Measurements from ENCODE around the gene MGAT4A. TPM values are rescaled to one million over a fixed set of nuclear protein-coding genes. Genes with fewer than 3 reads are reported as not detected.
A peak's percentile ranks its signal among the peaks of the same experiment; 100 is the strongest.

MGAT4A gene
- total and polyA plus RNA-seq, 2 donors (not counting 1 experiment from before 2014, with no cell fraction given) = 16.5 to 32.7 TPM

- Histone ChIP-seq H3K4me1 (ENCODE audit: control insufficient read depth in 2 of 2, insufficient read depth in 2 of 2, low read length in 2 of 2) (peaks cover 33 to 35% of the 10 kb centered on the region in 2 donors), H3K27ac (ENCODE audit: low read length in 2 of 2) (peak overlapping the region; percentile 86 to 97), H3K4me3 (ENCODE audit: control extremely low read depth in 1 of 5, extremely low read depth in 1 of 5, insufficient read depth in 1 of 5, low read depth in 2 of 5, low read length in 4 of 5) (peak overlapping the region; percentile 84 to 99 (median 97)), H3K4me2 (replicated peaks; ENCODE audit: low read depth, low read length, poor library complexity, severe bottlenecking) (peak overlapping the region; percentile 84), H3K36me3 (replicated peaks in 1 of 2; ENCODE audit: control extremely low read depth in 1 of 2, control insufficient read depth in 1 of 2, extremely low read depth in 1 of 2, insufficient read depth in 2 of 2, low read length in 1 of 2) (peaks cover 4 to 24% of the 10 kb centered on the region in 2 experiments), H3K79me2 (ENCODE audit: control insufficient read depth, insufficient read depth, low read length) (peaks cover 45% of the 10 kb centered on the region), H2AFZ (ENCODE audit: insufficient read depth, low read depth, low read length, poor library complexity, severe bottlenecking) (peak overlapping the region; percentile 94), H3K9ac (ENCODE audit: low read length) (peak overlapping the region; percentile 99), H3K27me3 (replicated peaks in 1 of 4; ENCODE audit: control extremely low read depth in 1 of 4, control insufficient read depth in 3 of 4, insufficient read depth in 4 of 4, low read length in 3 of 4) (no peaks in the 10 kb centered on the region), H3K9me3 (ENCODE audit: control extremely low read depth in 1 of 3, control insufficient read depth in 2 of 3, insufficient read depth in 1 of 3, low read length in 2 of 3) (no peaks in the 10 kb centered on the region), H4K20me1 (ENCODE audit: control insufficient read depth, insufficient read depth, low read length, poor library complexity, severe bottlenecking) (peaks cover 19% of the 10 kb centered on the region)
- CTCF ChIA-PET = no interaction called here
- ATAC-seq (ENCODE audit: low read depth) (no peak), DNase-seq (no peak)
- intact Hi-C loops (cut with micrococcal nuclease) = loop anchor here (1.0 to 10.0 kb wide), 7 partner anchors 51 to 1955 kb away; partner anchors contain the start of genes C2orf15, EIF5B, INPP4A and MGAT4A
- TF ChIP-seq CTCF (IDR thresholded peaks at IDR 0.05) (no peak), EZH2 (IDR thresholded peaks at IDR 0.05; ENCODE audit: borderline replicate concordance, insufficient read depth, low read depth, low read length, poor library complexity, severe bottlenecking) (no peak)
- Mint-ChIP-seq H3K9me3 (ENCODE audit: insufficient read depth) (no peaks in the 10 kb centered on the region), H3K27me3 (no peaks in the 10 kb centered on the region), H3K4me3 (peak overlapping the region; percentile 93), H3K4me1 (peaks cover 67% of the 10 kb centered on the region), H3K27ac (peak overlapping the region; percentile 94)
- POLR2A ChIA-PET = interaction anchor here (0.6 to 1.1 kb wide), 2 partner anchors 11 to 143 kb away, joined by 3 to 8 read pairs; no protein-coding TSS in a partner anchor
- 0% methylated on average over 4 of the region's 7 CpGs for WGBS (ENCODE audit: insufficient coverage)
Observed at GRCh38 chr2:98607741-98608115, 123.2 kb downstream of the MGAT4A start.

GRCh38 chr2:98607104-98607503, 123.8 kb downstream of the MGAT4A start:
- peak overlapping the region; percentile 99 for H3K9ac ChIP-seq (ENCODE audit: low read length)
- no peaks in the 10 kb centered on the region for H3K27me3 ChIP-seq (replicated peaks in 1 of 4; ENCODE audit: control extremely low read depth in 1 of 4, control insufficient read depth in 3 of 4, insufficient read depth in 4 of 4, low read length in 3 of 4)
- WGBS (ENCODE audit: insufficient coverage) = no CpG with 5 or more reads among the region's 6 CpGs
- H4K20me1 ChIP-seq (ENCODE audit: control insufficient read depth, insufficient read depth, low read length, poor library complexity, severe bottlenecking) = peaks cover 19% of the 10 kb centered on the region
- TF ChIP-seq EZH2 (IDR thresholded peaks at IDR 0.05; ENCODE audit: borderline replicate concordance, insufficient read depth, low read depth, low read length, poor library complexity, severe bottlenecking) (no peak), CTCF (IDR thresholded peaks at IDR 0.05) (no peak)
- H3K4me3 ChIP-seq (ENCODE audit: control extremely low read depth in 1 of 5, extremely low read depth in 1 of 5, insufficient read depth in 1 of 5, low read depth in 2 of 5, low read length in 4 of 5) = peak overlapping the region in 2 of 5 experiments; percentile 97 to 98
- H3K4me3 Mint-ChIP-seq = peak overlapping the region; percentile 93
- peak overlapping the region; percentile 94 for H3K27ac Mint-ChIP-seq
- POLR2A ChIA-PET = no interaction called here
- peak overlapping the region in 1 of 2 donors; percentile 97 for H3K27ac ChIP-seq (ENCODE audit: low read length in 2 of 2)
- H3K4me1 ChIP-seq (ENCODE audit: control insufficient read depth in 2 of 2, insufficient read depth in 2 of 2, low read length in 2 of 2) = peaks cover 33 to 35% of the 10 kb centered on the region in 2 donors
- no peaks in the 10 kb centered on the region for H3K9me3 ChIP-seq (ENCODE audit: control extremely low read depth in 1 of 3, control insufficient read depth in 2 of 3, insufficient read depth in 1 of 3, low read length in 2 of 3)
- H3K79me2 ChIP-seq (ENCODE audit: control insufficient read depth, insufficient read depth, low read length) = peaks cover 45% of the 10 kb centered on the region
- ATAC-seq (ENCODE audit: low read depth) (no peak), DNase-seq (no peak)
- H3K4me1 Mint-ChIP-seq = peaks cover 67% of the 10 kb centered on the region
- intact Hi-C loops (cut with micrococcal nuclease) = loop anchor here (5.0 to 10.0 kb wide), 3 partner anchors 162 to 1955 kb away; partner anchors contain the start of genes EIF5B, INPP4A, PDCL3 and TXNDC9
- H2AFZ ChIP-seq (ENCODE audit: insufficient read depth, low read depth, low read length, poor library complexity, severe bottlenecking) = no peak overlapping the region
- peaks cover 4 to 26% of the 10 kb centered on the region in 2 experiments for H3K36me3 ChIP-seq (replicated peaks in 1 of 2; ENCODE audit: control extremely low read depth in 1 of 2, control insufficient read depth in 1 of 2, extremely low read depth in 1 of 2, insufficient read depth in 2 of 2, low read length in 1 of 2)
- no peaks in the 10 kb centered on the region for H3K27me3 Mint-ChIP-seq
- no peaks in the 10 kb centered on the region for H3K9me3 Mint-ChIP-seq (ENCODE audit: insufficient read depth)
- CTCF ChIA-PET = interaction anchor here (1.8 kb wide), 1 partner anchor 194 kb away, joined by 9 read pairs; no protein-coding TSS in a partner anchor
- peak overlapping the region; percentile 84 for H3K4me2 ChIP-seq (replicated peaks; ENCODE audit: low read depth, low read length, poor library complexity, severe bottlenecking)
